HepG2 (cell line): ENCODE data around the gene C12orf56. TPM values are rescaled to one million over a fixed set of nuclear protein-coding genes. Genes with fewer than 3 reads are reported as not detected.

Experiments used
- ATAC-seq: fragments of 200-7000 bp; cut with Tn5 transposase; 3 replicates; pipeline ENCODE4 v1.9.1; 2020; ENCODE audit warnings: mild to moderate bottlenecking, moderate library complexity
- BruUV-seq: library from RNA; stranded (reverse); fragments of 400-500 nt; replicated peaks from 2 replicates; lab custom pipeline; 2021; lab: Mats Ljungman, UMichigan
- CTCF ChIA-PET: fragments of 300-600 bp; formaldehyde crosslinking; extraction: SDS; loops from one replicate; lab custom pipeline; 2021; ENCODE audit warnings: low total read pairs, inconsistent platforms, low intra/inter-chr PET ratio; lab: Yijun Ruan, JAX
- POLR2A ChIA-PET: fragments of 350-600 bp; sonication (Branson Sonifier 250); formaldehyde crosslinking; loops from one replicate; lab custom pipeline; 2020; ENCODE audit warnings: antibody characterized with exemption, inconsistent platforms; lab: Yijun Ruan, JAX
- DNase-seq: peaks from one replicate; pipeline ENCODE4 v3.0.0-alpha.2; 2015; ENCODE audit warnings: low spot score
- FAIRE-seq: peaks from 3 replicates; lab custom pipeline; 2011; peaks lifted over from hg19 to GRCh38; lab: Jason Lieb, UNC
- H2AFZ ChIP-seq: one replicate; pipeline ENCODE4 v1.6.1; 2011; ENCODE audit warnings: low read length, inconsistent platforms
- H3K27ac ChIP-seq: fragments of 300-600 bp; 3 replicates; pipeline ENCODE4 v1.8.0; 2011; ENCODE audit warnings: mixed run types, mild to moderate bottlenecking, mixed read lengths, low read length, inconsistent platforms; ENCODE audit not compliant: insufficient read depth; ENCODE audit errors: extremely low read length
- H3K27me3 ChIP-seq, 2 experiments: fragments of 200-600 bp in 1 of 2; 2 replicates in 1 of 2; 3 replicates in 1 of 2; pipeline versions ENCODE4 v1.6.0 to v1.8.0; 2011; ENCODE audit warnings: low read length in 2 of 2, mild to moderate bottlenecking in 2 of 2, moderate library complexity in 2 of 2, inconsistent platforms in 1 of 2; ENCODE audit not compliant: insufficient read depth in 2 of 2, control insufficient read depth in 1 of 2
- H3K36me3 ChIP-seq, 2 experiments: fragments of 200-600 bp in 1 of 2; replicated peaks in 1 of 2; 2 replicates in 1 of 2; 3 replicates in 1 of 2; pipeline versions ENCODE4 v1.5.1 to v1.8.0; 2011; ENCODE audit warnings: low read length in 2 of 2, inconsistent platforms in 1 of 2; ENCODE audit not compliant: insufficient read depth in 2 of 2, control insufficient read depth in 1 of 2
- H3K4me1 ChIP-seq: 2 replicates; pipeline ENCODE4 v1.5.1; 2012; ENCODE audit warnings: low read length, inconsistent platforms; ENCODE audit not compliant: insufficient read depth
- H3K4me2 ChIP-seq: 2 replicates; pipeline ENCODE4 v1.6.0; 2011; ENCODE audit warnings: low read depth, low read length, inconsistent platforms
- H3K4me3 ChIP-seq, 3 experiments: fragments of 200-600 bp in 1 of 3; sonication (generic), shearing (Covaris generic) in 1 of 3; replicated peaks in 1 of 3; 2 replicates each; pipeline ENCODE4 v1.5.1; 2011 to 2016; ENCODE audit warnings: low read length in 3 of 3, inconsistent platforms in 2 of 3, low read depth in 2 of 3, mild to moderate bottlenecking in 2 of 3, control low read depth in 1 of 3, mixed read lengths in 1 of 3; ENCODE audit not compliant: insufficient read depth in 1 of 3
- H3K79me2 ChIP-seq: one replicate; pipeline ENCODE4 v1.6.1; 2011; ENCODE audit warnings: low read length, inconsistent platforms; ENCODE audit not compliant: insufficient read depth
- H3K9ac ChIP-seq: 2 replicates; pipeline ENCODE4 v1.6.0; 2011; ENCODE audit warnings: mild to moderate bottlenecking, low read depth, low read length, inconsistent platforms; ENCODE audit not compliant: insufficient read depth
- H3K9me3 ChIP-seq: 2 replicates; pipeline ENCODE4 v1.5.1; 2012; ENCODE audit warnings: mild to moderate bottlenecking, low read length
- H4K20me1 ChIP-seq: 2 replicates; pipeline ENCODE4 v1.6.0; 2011; ENCODE audit warnings: inconsistent platforms, mild to moderate bottlenecking, low read length, moderate library complexity; ENCODE audit not compliant: insufficient read depth
- ARNT2 ChIP-seq: sonication (generic); formaldehyde crosslinking; IDR thresholded peaks from 2 replicates; pipeline ENCODE4 v1.8.0; 2022; ENCODE audit warnings: mild to moderate bottlenecking, low read depth, missing genetic modification reagents, moderate library complexity
- ATF7 ChIP-seq, 2 experiments: fragments of 450-650 bp in 1 of 2; sonication (generic) in 1 of 2; formaldehyde crosslinking in 1 of 2; IDR thresholded peaks; 2 replicates each; pipeline versions ENCODE4 v1.4.0 to v1.6.1; 2016 to 2020; ENCODE audit warnings: antibody characterized with exemption in 1 of 2, mild to moderate bottlenecking in 1 of 2, missing genetic modification reagents in 1 of 2
- CTCF ChIP-seq: sonication (generic); formaldehyde crosslinking; IDR thresholded peaks from 2 replicates; pipeline ENCODE4 v1.5.0; 2020; ENCODE audit warnings: mild to moderate bottlenecking, missing genetic modification reagents, moderate library complexity
- FOXP1 ChIP-seq, 2 experiments: fragments of 450-650 bp in 1 of 2; IDR thresholded peaks; 2 replicates each; pipeline ENCODE4 v1.6.1; 2017 to 2018; ENCODE audit warnings: antibody characterized with exemption in 1 of 2
- GFI1 ChIP-seq: sonication (generic); formaldehyde crosslinking; IDR thresholded peaks from 2 replicates; pipeline ENCODE4 v1.5.0; 2020; ENCODE audit warnings: missing genetic modification reagents, mild to moderate bottlenecking, borderline replicate concordance
- ONECUT2 ChIP-seq: sonication (generic); formaldehyde crosslinking; IDR thresholded peaks from 2 replicates; pipeline ENCODE4 v1.4.0; 2020; ENCODE audit warnings: missing genetic modification reagents
- RAD21 ChIP-seq: fragments of 450-650 bp; formaldehyde crosslinking; IDR thresholded peaks from 2 replicates; pipeline ENCODE4 v1.5.0; 2020; ENCODE audit warnings: mild to moderate bottlenecking
- SMC3 ChIP-seq: IDR thresholded peaks from 2 replicates; pipeline ENCODE4 v1.6.1; 2011; ENCODE audit warnings: low read length, improper control_type of control experiment
- STAG1 ChIP-seq: sonication (generic); formaldehyde crosslinking; IDR thresholded peaks from 2 replicates; pipeline ENCODE4 v1.4.0; 2020; ENCODE audit warnings: missing genetic modification reagents
- ZBTB20 ChIP-seq: sonication (generic); formaldehyde crosslinking; IDR thresholded peaks from 2 replicates; pipeline ENCODE4 v1.8.1; 2023; ENCODE audit warnings: missing genetic modification reagents, low read depth, mild to moderate bottlenecking, borderline replicate concordance
- ZNF224 ChIP-seq: sonication (generic); formaldehyde crosslinking; IDR thresholded peaks from 2 replicates; pipeline ENCODE4 v1.5.0; 2020; ENCODE audit warnings: mild to moderate bottlenecking, missing genetic modification reagents
- ZNF235 ChIP-seq: sonication (generic); formaldehyde crosslinking; IDR thresholded peaks from 2 replicates; pipeline ENCODE4 v1.8.1; 2023; ENCODE audit warnings: mild to moderate bottlenecking, missing genetic modification reagents, borderline replicate concordance
- ZNF644 ChIP-seq: IDR thresholded peaks from 2 replicates; pipeline ENCODE4 v1.6.1; 2016; ENCODE audit warnings: low read depth
- ZNF674 ChIP-seq: sonication (generic); formaldehyde crosslinking; IDR thresholded peaks from 2 replicates; pipeline ENCODE4 v1.5.0; 2020; ENCODE audit warnings: low read depth, mild to moderate bottlenecking, missing genetic modification reagents
- WGBS: methylation state at CpG from one replicate; pipeline ENCODE4 v1.1.6; 2017; ENCODE audit warnings: low lambda C conversion rate; 5-methylcytosine and 5-hydroxymethylcytosine counted together
- in situ Hi-C: cut with HindIII; loops from 2 replicates; pipeline ENCODE4 v1.10.0; 2017; ENCODE audit warnings: low pct_unique_long_range_greater_than_20kb; ENCODE audit not compliant: extremely low pct_ligation_motif_present
- intact Hi-C: fragments of 100-400 bp; cut with micrococcal nuclease; formaldehyde crosslinking; loops from one replicate; pipeline ENCODE4 v1.10.0; 2022; ENCODE audit not compliant: unreplicated experiment
- polyA plus RNA-seq, 8 experiments: library from polyadenylated mRNA; depleted of rRNA in 3 of 8; stranded (reverse) in 7 of 8; unstranded in 1 of 8; fragments of >200 nt; fragmentation: Illumina TruSeq in 4 of 8; extraction: Trizol in 4 of 8; gene quantifications; 2 replicates each; pipeline versions ENCODE4 v1.2.1 to v1.2.3, GENCODE V29; 2011 to 2016; ENCODE audit warnings: low read depth in 4 of 8, missing spikeins in 1 of 8, mixed read lengths in 1 of 8; ENCODE audit not compliant: insufficient read depth in 1 of 8
- total RNA-seq, 5 experiments: library from RNA; depleted of rRNA; stranded (reverse); fragments of >200 nt; fragmentation: Illumina TruSeq; extraction: Trizol; gene quantifications; 2 replicates each; pipeline ENCODE4 v1.2.3, GENCODE V29; 2016; ENCODE audit warnings: low read depth in 1 of 5
- TF ChIP-seq, protein P1 (sequence below): sonication (generic); formaldehyde crosslinking; IDR thresholded peaks from 2 replicates; pipeline ENCODE4 v1.8.0; 2022; ENCODE audit warnings: missing genetic modification reagents, mild to moderate bottlenecking, inconsistent platforms, borderline replicate concordance

C12orf56 gene
- total and polyA plus RNA-seq, 2 of the 13 experiments (the other 11 are each of a cell fraction or from before 2014, with no cell fraction given), result 0.07 TPM; not detected in 1

DNA sequence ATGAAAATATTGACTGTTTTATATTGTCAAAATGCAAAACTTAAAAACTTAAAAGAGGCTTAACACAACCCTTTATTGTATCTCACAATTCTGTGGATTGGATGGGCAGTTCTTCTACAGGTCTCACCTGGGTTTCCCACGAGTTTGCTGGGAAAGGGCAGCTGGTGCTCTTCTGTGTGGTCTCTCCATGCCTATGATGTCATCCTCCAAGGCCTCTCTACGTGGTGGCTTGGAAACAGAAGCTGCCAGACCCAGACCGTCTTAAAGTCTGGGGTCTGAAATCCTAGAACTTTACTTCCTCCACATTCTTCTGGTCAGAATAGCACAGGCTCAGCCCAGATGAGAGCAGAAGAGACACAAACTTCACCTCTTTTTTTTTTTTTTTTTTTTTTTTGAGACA, 132.0 kb downstream of the C12orf56 start:
- Histone ChIP-seq H3K27ac (no peak overlapping the region), H2AFZ (no peak overlapping the region), H3K4me2 (no peak overlapping the region), H3K4me3 (no peak overlapping the region), H3K9me3 (no peaks in the 10 kb centered on the region), H3K9ac (no peak overlapping the region), H3K79me2 (no peaks in the 10 kb centered on the region), H3K4me1 (no peaks in the 10 kb centered on the region), H4K20me1 (no peaks in the 10 kb centered on the region), H3K36me3 (no peaks in the 10 kb centered on the region), H3K27me3 (no peaks in the 10 kb centered on the region)
- 0% methylated on average over 3 of the region's 3 CpGs for WGBS
- POLR2A ChIA-PET, result no interaction called here
- DNase-seq (no peak), FAIRE-seq (no peak), ATAC-seq (no peak)
- no TSS peak for BruUV-seq
- intact Hi-C loops (loop anchor here (5.0 kb wide), 1 partner anchor 586 kb away; no protein-coding TSS in a partner anchor), in situ Hi-C loops (loop anchor here (5.0 kb wide), 1 partner anchor 416 kb away; the partner anchor contains the start of gene SRGAP1)
- TF ChIP-seq ATF7 (IDR thresholded peaks at IDR 0.05), result peak; percentile 34; the same call in 1 of the 2 replicates
- TF ChIP-seq ATF7 (CRISPR knock-in tag; IDR thresholded peaks at IDR 0.05), result no peak
- TF ChIP-seq RAD21 (CRISPR knock-in tag), result no peak
- CTCF ChIA-PET, result no interaction called here

DNA sequence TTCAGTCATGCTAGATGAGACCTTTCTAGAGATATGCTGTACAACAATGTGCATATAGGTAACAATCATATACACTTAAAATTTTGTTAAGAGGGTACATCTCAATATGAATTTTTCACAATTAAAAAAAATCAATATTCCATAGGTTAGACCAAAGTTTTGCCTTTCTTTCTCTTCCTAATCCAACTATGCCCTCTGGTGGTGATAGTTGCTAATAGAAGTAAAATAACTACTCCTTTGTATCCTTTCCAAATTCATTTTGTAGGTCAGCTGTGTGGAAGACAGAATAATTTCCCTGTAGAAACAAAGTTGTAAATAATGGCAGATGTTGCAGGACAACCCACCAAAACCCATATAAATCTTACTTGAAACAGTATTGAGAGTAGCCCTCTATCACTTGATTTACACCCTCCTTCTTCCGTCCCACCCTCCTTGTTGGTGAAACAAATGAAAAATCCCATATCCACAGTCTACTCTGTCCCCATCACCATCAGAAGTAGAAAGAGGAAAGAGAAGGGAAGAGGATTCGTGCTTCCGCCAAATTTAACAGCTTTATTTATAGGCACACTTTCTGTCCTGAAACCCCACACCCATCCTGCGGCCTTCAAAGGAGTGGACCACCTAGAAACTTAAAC, 134.3 kb downstream of the C12orf56 start:
- in situ Hi-C loops (loop anchor here (5.0 kb wide), 1 partner anchor 414 kb away; the partner anchor contains the start of gene SRGAP1), intact Hi-C loops (loop anchor here (1.0 to 5.0 kb wide), 4 partner anchors 75 to 584 kb away; no protein-coding TSS in a partner anchor)
- 67% methylated on average over 4 of the region's 4 CpGs for WGBS
- Histone ChIP-seq H3K27me3 (no peaks in the 10 kb centered on the region), H3K36me3 (no peaks in the 10 kb centered on the region), H3K4me3 (no peak overlapping the region), H4K20me1 (no peaks in the 10 kb centered on the region), H3K27ac (no peak overlapping the region), H3K4me2 (no peak overlapping the region), H2AFZ (no peak overlapping the region), H3K9me3 (no peaks in the 10 kb centered on the region), H3K4me1 (no peaks in the 10 kb centered on the region), H3K79me2 (no peaks in the 10 kb centered on the region), H3K9ac (no peak overlapping the region)
- no peak for ATAC-seq
- ChIA-PET CTCF (interaction anchor here (0.8 to 3.7 kb wide), 4 partner anchors 413 to 584 kb away, joined by 3 to 48 read pairs (median 15); no protein-coding TSS in a partner anchor), POLR2A (no interaction called here)
- DNase-seq, result peak; percentile 49
- no TSS peak for BruUV-seq
- no peak for FAIRE-seq
- TF ChIP-seq ZNF235 (CRISPR knock-in tag), result no peak
- TF ChIP-seq ZNF644 (CRISPR knock-in tag), result no peak
- TF ChIP-seq ONECUT2 (CRISPR knock-in tag), result peak; percentile 74
- TF ChIP-seq, protein P1, sequence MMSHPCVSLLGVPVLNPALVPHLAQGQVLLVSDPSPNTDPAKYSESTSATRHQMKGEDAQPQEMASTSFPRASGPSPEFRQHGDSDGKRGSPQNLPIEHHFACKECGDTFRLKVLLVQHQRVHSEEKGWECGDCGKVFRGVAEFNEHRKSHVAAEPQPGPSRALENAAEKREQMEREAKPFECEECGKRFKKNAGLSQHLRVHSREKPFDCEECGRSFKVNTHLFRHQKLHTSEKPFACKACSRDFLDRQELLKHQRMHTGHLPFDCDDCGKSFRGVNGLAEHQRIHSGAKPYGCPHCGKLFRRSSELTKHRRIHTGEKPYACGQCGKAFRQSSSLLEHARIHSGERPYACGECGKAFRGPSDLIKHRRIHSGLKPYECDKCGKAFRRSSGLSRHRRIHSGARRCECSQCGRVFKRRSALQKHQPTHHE (CRISPR knock-in tag), result no peak
- TF ChIP-seq GFI1, result no peak
- TF ChIP-seq CTCF, result peak; percentile 69
- peak; percentile 89 for TF ChIP-seq STAG1 (CRISPR knock-in tag)
- TF ChIP-seq SMC3, result peak; percentile 92
- TF ChIP-seq ZBTB20 (CRISPR knock-in tag), result 0 out of 2 replicates have a peak, but pooled peaks have one; percentile 30
- no peak for TF ChIP-seq ZNF674 (CRISPR knock-in tag)
- peak; percentile 61; the same call in 1 of the 2 replicates for TF ChIP-seq RAD21 (CRISPR knock-in tag)
- no peak for TF ChIP-seq ZNF224 (CRISPR knock-in tag)
- TF ChIP-seq FOXP1 (IDR thresholded peaks at IDR 0.05), result no peak
- no peak for TF ChIP-seq FOXP1 (CRISPR knock-in tag; IDR thresholded peaks at IDR 0.05)
- no peak for TF ChIP-seq ARNT2 (CRISPR knock-in tag)
